Right ventricle myocardium superior (tissue), 1 donor: ENCODE measurements around the gene TMEM43. TPM values are rescaled to one million over a fixed set of nuclear protein-coding genes. Genes with fewer than 3 reads are reported as not detected.

Source experiments
- ATAC-seq: fragments of 200-7000 bp; cut with Tn5 transposase; one replicate; pipeline ENCODE4 v1.9.1; 2020; ENCODE audit warnings: mild to moderate bottlenecking; ENCODE audit not compliant: poor library complexity
- DNase-seq: peaks from one replicate; pipeline ENCODE4 v3.0.0-alpha.2; 2020
- intact Hi-C: fragments of 100-400 bp; cut with DNase I; formaldehyde crosslinking; loops from one replicate; pipeline ENCODE4 v1.11.2; 2022
- total RNA-seq: library from RNA; stranded (reverse); fragmentation: NEBNext Ultra II Directional; extraction: Animal tissue kit (Norgen Biotek cat#: 25700); gene quantifications from one replicate; pipeline ENCODE4 v1.2.1, GENCODE V29; 2021
- donor health status: DM: no; HTN: yes; CAD: no; lungs with severe emphysema.

The TMEM43 gene
- total RNA-seq, 1 donor from 2014 or later: 32.1 TPM

DNA sequence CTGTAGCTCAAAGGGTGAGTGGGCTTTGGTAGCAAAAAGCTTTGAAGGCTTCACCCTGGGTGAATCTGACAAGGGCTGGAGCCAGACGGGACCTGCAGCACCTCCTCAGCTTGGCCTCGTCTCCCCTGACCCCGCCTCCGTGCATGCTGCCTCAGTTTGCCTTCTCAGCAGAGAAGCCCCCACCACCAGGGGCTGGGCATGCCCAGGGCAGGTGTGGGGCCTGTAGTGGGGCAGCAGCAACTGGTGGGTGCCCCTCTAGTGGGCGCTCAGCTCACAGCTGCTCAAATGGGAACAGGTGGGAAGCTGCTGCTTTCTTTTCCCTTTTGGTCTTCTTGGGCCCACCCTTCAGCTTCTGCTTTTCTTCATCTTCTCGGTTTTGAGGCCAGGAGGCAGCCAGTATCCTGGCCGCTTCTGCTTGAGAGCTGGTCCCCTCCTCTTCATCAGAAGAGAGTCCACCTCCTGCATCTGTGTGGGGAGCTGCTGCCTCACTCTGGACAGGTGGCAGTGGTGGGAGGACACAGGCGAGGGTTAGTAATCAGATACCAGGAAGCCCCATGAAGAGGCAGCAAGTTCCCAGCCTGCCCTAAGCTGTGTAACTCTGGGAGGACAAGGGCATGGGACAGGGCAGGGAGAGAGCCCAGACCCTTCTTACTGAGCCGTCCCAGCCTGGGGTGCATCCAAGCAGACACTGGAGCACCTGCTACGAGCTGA lies 21.0 kb downstream of the TMEM43 start:
- intact Hi-C loops: no loop called here
- DNase-seq (no peak), ATAC-seq (no peak)

DNA sequence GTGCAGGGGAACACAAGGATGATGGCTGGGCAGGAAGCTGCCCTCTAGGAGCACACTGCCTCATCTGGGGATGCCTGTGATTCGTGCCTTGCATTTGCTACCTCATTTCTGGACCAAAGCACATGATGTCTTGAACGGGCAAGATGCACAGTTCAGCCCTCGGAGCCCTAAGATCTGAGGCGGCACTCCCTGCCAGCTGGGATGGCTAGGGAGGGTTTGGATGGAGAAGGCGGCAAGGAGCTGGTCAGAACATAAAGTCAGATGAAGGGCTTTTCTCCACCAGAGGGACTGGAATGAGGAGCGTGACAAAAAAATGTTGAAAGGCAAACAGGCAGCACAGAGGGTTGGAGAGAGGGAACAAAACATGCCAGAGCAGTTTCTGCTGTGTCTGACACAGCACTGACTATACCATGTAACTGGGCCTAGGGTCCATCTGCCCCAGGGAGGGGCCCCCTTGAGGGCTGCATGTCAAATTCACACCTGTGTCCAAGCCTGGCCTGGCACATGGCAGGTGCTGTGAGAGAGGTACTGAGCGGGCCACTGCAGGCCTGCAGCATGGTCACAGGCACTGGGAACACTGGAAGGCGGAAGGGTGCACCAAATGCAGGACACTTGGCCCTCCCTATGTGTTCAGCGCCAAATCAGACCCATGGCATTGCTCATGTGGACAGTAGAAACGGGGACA lies 21.7 kb downstream of the TMEM43 start:
- ATAC-seq (no peak), DNase-seq (no peak)
- intact Hi-C loops: no loop called here

DNA sequence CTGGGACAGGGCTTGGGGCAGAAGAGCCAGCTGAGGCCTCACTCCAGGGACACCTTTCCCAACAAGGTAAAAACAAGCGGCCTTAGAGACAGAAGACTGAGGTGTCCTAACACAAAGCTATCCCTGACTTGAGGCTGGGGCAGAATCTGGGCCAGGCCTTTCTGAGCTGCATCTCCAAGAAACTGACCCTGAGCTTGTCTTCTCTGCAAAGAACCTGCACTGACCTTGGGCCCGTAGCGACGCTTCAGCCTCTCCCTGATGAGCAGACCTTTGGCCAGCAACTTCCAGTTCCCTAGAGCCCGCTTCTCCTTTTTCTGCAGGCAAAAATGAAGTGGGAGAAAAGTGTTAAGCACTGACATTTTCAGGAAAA lies 22.2 kb downstream of the TMEM43 start:
- DNase-seq (no peak), ATAC-seq (no peak)
- intact Hi-C loops: no loop called here

DNA sequence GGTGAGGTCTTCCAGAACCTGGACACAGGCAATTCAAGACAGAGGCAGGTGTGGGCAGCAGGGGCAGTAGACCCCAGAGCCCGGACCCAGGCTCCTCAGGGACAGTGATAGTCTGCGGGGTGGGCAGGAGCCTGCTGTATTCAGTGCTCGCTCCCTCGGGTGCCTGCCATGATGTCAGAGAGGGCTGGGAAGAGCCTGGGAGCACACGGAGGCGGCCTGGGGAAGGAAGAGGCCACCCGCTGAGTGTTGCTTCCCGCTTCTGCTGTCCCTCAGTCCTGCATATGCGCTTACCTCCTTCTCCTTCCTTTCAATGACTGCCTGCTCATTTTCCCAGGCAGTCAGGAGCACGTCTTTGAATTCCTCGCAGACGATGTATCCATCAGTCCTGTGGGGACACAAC lies 22.8 kb downstream of the TMEM43 start:
- ATAC-seq: no peak
- intact Hi-C loops: no loop called here
- no peak for DNase-seq

DNA sequence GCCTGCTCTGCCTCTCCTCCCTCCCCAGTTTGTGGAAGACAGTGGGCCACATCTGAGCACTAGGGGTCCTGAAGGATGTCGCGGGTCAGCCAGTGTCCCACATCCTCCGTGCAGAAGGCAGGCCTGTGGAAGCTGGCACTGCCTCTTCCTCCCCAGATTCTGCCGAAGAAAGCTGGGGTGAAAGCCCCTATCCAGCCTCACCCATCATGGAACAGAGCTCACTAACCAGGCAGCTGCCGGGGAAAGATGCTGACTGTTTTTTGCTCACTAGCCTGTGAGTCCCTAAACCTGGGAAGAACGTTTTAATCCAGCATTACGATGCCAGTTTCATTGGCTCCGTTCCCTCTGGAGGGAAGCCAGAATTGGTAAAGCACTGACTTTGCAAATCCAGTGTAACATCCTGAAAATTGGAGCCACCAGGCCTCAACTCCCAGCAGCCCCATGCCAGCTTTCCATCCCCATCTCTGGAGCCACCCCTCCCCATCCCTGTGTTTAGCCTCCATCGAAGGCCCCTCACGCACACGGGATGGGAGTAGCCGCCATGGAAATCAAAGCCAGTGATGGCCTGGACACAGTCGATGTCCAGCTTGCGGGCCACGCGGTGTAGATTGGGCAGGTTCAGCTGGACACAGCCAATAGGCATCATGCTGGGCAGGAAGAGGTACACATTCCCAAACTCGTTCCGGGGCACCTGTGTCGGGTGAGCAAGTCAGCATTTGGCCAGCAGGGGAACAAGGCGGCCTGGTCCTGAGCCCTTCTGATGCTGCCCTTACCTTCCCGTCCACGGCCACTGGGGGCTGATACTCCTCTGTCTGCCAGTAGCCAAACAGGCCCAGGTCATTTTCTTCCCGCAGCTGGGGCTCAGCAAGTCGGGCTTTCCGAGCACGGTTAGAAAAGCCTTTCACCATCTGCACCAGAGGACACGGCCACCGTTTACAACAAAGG lies 23.5 kb downstream of the TMEM43 start:
- ATAC-seq (no peak), DNase-seq (no peak)
- intact Hi-C loops: no loop called here

DNA sequence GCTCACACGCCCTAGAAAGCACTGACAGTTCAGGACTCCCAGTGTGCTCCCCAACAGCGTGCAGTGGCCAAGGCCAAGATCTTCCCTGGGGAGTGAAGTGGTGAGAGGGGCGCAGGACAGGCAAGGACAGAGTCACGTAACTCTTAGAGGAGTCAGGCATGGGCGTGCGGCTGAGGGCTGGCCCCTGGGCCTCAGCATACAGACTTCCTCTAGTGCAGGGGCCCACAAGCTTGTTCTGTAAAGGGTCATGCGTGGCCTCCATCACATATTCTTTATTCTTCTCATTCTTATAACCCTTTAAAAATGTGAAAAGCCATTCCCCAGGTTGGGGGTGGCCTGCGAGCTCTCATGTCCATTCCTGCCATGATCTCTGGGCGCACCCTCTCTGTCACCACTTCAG lies 25.2 kb downstream of the TMEM43 start:
- intact Hi-C loops: no loop called here
- DNase-seq (no peak), ATAC-seq (no peak)

DNA sequence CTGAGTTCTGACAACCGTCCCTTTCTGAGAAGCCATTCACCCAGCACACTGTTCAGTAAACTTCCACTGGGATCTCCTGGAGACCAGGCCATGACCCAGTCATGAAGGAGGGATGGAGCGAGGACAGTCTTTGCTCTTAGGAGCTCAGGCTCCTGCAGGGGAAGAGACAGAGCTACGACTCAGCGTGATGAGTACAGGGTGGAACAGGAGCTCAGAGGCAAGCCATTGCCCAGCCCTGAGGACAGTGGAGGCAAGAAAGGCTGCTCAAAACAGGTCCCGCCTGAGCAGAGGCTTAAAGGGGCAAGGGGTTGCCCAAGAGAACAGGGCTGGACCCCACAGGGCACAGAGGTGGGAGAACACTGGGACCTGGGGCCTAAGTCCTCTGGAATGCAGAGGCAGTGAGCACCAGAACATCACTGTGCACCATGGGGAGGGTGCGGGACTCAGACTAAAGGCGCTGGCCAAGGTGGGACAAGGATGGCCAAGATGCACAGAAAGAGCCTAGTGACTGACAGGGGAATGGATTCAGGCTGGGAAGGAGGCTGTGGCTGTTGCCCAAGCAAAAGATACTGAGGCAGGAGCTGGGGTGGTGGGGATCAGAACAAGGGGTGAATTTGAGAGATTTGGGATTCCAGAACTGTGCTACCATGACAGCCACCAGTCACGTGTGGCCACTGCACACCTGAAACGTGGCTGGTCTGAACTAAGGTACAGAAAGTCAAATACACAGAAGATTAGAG lies 25.8 kb downstream of the TMEM43 start:
- no peak for DNase-seq
- no peak for ATAC-seq
- intact Hi-C loops: no loop called here

DNA sequence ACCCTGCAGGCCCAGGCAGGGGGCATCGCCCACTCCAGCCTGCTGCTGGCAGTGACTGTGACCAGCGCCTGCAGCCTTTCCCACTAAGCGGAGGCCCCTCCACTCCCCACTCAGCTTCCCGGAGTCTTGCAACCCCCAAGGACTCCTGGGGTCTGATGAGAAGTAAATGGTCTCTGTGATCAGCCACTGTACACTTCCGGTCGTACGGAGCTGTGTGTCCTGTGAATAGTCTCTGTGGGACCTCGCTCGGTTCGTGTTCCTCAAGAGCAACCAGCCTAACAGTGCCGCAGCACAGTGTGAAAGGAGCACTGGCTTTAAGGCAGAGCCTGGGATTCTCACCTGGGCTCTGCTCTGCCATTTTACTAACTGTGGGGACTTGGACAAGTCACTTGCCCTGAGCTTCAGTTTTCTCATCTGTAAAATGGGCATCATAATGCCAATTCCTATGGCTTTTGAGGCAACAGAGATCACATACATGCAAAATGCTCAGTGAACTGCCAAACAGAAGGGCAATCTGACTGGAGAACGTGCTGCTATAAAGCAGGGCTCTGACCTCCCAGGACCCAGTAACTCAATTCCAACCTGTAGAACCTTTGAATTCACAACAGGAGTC lies 26.7 kb downstream of the TMEM43 start:
- no peak for ATAC-seq
- intact Hi-C loops: no loop called here
- DNase-seq: no peak

DNA sequence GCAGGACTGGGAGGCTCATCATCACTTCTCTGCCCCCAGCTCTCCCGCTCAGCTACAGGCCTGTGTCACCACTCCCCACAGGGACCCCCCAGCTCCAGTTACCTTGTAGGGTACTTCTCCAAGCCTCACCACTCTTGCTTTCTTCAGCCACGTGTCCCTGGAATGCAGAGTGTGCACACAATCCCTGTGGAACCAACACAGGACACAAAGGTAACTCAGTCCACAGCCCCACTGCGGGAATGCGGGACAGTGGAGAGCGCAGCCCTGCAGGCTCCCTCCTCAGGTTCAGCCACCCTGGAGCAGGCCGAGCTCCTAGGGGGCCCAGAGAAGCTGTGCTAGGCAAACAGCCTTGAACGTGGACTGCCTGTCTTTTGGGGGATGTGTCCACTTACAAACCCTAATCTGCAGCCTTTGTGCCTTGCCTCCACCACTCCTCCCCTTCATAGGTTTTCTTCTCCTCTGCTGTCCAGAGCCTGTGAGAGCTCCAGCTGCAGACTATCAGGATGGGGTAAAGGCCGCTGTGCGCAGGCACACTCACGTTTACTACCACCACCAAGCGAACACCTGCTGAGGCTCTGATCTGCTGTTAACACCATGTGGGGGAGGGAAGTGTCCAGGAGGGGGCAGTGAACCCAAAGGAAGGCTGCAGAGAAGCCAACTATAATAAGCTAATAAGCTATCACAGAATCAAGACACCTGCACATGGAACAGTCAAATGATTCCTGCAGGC lies 27.5 kb downstream of the TMEM43 start:
- ATAC-seq: no peak
- no peak for DNase-seq
- intact Hi-C loops: no loop called here

DNA sequence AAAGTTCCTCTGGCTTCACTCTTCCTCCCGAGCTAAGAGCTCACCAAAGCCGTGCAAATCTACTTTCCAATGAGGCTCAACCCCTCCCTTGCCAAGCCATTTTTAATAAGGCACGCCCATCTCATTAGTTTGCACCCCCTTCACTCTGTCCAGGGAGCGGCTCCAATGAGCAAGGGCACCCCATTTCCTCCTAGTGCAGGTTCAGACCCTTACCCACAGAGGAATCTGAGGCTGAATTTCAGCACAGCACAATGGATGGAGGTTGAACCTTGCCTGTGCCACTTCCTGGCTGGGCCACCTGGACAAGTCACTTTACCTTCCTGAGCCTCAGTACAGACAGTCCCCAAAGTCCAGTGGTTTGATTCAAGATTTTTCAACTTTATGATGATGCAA lies 28.1 kb downstream of the TMEM43 start:
- no peak for ATAC-seq

DNA sequence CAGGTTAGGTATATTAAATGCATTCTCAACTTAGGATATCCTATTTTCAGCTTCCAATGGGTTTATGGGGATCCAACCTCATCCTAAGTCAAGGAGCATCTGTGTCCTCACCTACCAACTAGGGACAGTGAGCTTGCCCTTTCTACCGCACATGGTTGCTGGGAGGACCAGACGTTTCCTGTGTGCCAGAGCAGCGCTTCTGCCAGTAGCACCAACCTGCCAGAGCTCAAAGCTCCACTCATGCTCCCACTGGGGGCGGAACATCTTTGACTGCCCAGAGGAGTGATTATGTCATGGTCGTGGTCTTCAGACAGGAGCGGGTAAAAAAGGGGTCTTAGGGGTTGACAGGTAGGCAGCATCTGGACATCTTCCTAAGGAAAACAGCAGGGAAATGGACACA lies 28.8 kb downstream of the TMEM43 start:
- ATAC-seq: no peak
- no peak for DNase-seq
- intact Hi-C loops: no loop called here

More for the DNA sequence above, 28.1 kb downstream of the TMEM43 start:
- DNase-seq: no peak
- intact Hi-C loops: no loop called here

DNA sequence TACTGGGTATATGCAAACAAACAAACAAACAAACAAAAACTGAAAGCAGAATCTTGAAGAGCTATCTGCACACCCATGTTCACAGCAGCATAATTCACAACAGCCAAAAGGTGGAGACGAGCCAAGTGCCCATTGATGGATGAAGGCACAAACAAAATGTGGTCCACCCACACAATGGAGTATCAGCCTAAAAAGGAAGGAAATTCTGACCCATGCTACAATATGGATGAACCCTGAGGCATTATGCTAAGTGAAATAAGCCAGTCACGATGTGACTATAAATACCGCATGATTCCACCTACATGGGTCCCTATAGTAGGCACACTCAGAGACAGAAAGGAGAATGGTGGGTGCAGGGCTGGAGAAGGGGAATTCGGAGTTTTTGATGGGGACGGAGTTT lies 29.4 kb downstream of the TMEM43 start:
- DNase-seq: no peak
- no peak for ATAC-seq
- intact Hi-C loops: no loop called here

DNA sequence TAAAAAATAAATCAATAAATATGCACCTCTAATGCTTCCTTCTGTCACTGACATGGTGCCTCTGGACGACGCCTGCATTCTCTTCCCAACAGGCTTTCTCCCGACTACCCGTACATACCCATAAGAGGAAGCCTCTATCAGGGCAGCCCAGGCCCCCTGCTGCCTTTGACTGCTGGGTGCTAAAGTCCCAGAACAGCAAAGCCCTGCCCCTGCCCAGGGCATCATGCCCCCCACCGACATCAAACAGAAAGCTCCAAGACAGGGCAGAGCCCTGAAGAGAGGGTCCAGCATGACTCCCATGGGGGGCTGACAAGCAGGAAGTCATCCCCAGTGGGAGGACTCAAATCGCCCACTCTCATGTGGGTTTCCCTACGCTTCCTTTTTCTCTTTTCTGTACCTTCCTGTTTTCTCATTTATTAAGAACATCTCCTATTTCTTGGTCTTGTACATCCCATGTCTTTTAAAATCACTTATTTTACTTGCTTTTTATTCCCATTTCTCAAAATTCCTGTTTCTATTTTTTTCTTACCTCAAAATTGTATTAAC lies 30.1 kb downstream of the TMEM43 start:
- intact Hi-C loops: no loop called here
- DNase-seq (no peak), ATAC-seq (no peak)

DNA sequence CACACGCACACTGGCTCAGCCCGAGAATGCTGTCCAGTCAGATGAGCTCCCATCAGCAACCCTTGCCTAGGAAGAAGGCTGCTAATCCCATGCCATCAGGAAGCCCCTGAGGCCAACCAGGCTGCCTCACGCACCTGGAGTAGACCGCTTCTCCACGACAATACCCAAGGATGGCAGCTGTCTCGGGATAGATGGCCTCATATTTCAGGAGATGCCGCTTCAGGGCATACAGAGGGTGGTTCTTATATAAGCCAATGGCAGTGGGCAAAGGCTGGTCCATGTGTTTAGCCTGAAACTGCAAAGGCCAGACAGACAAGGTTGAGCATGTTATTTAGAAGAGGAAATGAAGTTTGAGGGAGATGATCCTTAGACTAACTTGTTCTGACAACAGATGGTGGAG lies 31.3 kb downstream of the TMEM43 start:
- ATAC-seq: no peak
- DNase-seq: no peak
- intact Hi-C loops: no loop called here

DNA sequence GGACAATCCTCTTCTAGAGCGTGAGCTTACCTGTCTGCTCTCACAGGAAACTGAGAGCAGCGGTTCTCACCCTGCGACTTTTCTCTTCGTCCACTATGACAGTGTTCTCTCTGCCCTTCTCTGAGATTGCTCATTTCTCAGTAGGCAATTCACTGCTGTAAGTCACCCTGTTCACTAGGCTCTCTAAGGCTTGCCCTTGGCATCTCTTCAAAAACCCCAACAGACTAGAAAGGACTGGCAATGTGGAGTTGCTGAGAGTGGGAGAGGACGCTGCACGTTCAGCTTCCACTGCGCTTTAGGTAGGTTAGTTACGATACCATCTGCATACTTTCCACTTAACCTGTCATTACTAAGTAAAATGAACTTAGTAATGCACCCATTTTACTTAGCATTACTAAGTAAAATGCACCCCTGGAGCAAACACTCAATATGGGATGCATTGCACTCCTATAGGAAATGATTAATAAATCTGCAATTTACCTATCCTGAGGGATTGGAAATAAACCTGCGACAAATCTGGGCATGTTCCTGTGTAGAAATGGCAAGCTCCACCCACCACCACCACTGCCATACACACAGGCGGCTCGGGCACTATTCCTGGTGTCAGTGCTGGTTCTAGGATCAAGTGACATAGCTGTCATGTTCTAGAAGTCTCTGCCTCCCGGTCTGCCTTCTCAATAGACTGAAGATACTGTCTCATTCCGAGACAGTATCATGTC lies 32.1 kb downstream of the TMEM43 start:
- intact Hi-C loops: no loop called here
- no peak for DNase-seq
- no peak for ATAC-seq

DNA sequence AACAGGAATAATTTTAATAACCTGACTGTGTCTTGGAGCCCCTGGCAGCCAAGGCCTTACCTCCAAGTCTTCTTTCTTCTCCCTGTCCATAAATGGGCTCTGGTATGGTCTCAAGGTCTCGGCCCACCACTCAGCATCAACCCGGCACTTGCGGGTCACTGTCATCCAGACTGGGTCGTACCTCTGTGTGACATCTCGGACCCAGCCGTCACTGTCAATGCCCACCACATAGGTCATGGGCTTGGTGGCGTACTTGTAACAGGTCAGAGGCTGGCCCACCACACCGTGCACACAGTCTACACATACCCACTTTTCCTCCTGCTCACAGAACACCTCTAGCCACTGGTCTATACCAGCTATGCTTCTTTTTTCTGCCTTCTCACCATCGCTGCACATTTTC lies 33.1 kb downstream of the TMEM43 start:
- intact Hi-C loops: no loop called here
- ATAC-seq: no peak
- no peak for DNase-seq

DNA sequence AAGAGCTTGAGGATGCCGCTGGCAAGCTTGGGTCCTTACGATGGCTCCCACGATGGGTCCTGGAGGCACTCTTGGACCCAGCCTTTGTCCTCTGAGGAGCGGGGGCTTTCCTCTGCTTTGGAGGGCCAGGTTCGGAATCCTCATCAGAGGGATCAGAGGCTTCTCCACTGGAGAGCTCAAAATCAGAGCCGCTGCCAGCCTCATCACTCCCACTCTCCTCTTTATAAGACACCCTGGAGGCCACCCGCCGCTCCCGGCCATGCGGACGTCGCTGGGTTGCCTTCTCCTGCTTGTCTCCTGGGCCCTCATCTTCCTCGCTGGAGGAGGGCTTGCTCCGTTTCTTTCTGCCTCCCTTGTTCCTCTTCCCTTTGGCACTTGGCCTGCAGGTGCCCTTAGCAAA lies 33.5 kb downstream of the TMEM43 start:
- ATAC-seq (no peak), DNase-seq (no peak)
- intact Hi-C loops: no loop called here
